ENCODE measurements around the gene PRSS56. TPM values are rescaled to one million over a fixed set of nuclear protein-coding genes. Genes with fewer than 3 reads are reported as not detected.

The PRSS56 gene
- total and polyA plus RNA-seq, 7 donors, result 0.82 to 5.0 (median 2.4) TPM

- DNase-seq, result no peak
- Histone ChIP-seq H3K4me3 (no peak overlapping the region), H3K27me3 (ENCODE audit: insufficient read depth in 3 of 3, low read length in 2 of 3) (peaks cover 0 to 35% (median 23%) of the 10 kb centered on the region in 3 donors), H3K4me1 (no peaks in the 10 kb centered on the region), H3K36me3 (ENCODE audit: insufficient read depth in 1 of 2, low read depth in 1 of 2) (no peaks in the 10 kb centered on the region), H3K27ac (no peak overlapping the region), H3K9me3 (no peaks in the 10 kb centered on the region)
- ATAC-seq, result no peak
- TF ChIP-seq CTCF (IDR thresholded peaks at IDR 0.05), result no peak
- WGBS, 3 donors, result 85 to 89% (median 89%) methylated on average over 24 to 30 of the region's 30 CpGs
- intact Hi-C loops (cut with DNase I), result no loop called here
Observed at GRCh38 chr2:232490221-232491138, 29.7 kb upstream of the PRSS56 start.

GRCh38 chr2:232491139-232491780 is 28.9 kb upstream of the PRSS56 start:
- ATAC-seq (no peak), DNase-seq (peak in 1 of 2 donors; percentile 41)
- no peak overlapping the region for H3K4me3 ChIP-seq
- no peaks in the 10 kb centered on the region for H3K4me1 ChIP-seq
- 86 to 96% (median 90%) methylated on average over 10 to 12 of the region's 12 CpGs for WGBS, 3 donors
- H3K9me3 ChIP-seq, result no peaks in the 10 kb centered on the region
- no peak overlapping the region for H3K27ac ChIP-seq
- peaks cover 0 to 28% (median 16%) of the 10 kb centered on the region in 3 donors for H3K27me3 ChIP-seq (ENCODE audit: insufficient read depth in 3 of 3, low read length in 2 of 3)
- H3K36me3 ChIP-seq (ENCODE audit: insufficient read depth in 1 of 2, low read depth in 1 of 2), result no peaks in the 10 kb centered on the region
- intact Hi-C loops (cut with DNase I), result no loop called here
- no peak for TF ChIP-seq CTCF (IDR thresholded peaks at IDR 0.05)

- H3K9me3 ChIP-seq, result no peaks in the 10 kb centered on the region
- H3K4me3 ChIP-seq, result no peak overlapping the region
- ATAC-seq (no peak), DNase-seq (peak in 1 of 2 donors; percentile 28)
- H3K36me3 ChIP-seq (ENCODE audit: insufficient read depth in 1 of 2, low read depth in 1 of 2), result no peaks in the 10 kb centered on the region
- H3K27ac ChIP-seq, result no peak overlapping the region
- H3K4me1 ChIP-seq, result no peaks in the 10 kb centered on the region
- intact Hi-C loops (cut with DNase I), result no loop called here
- 74 to 76% (median 75%) methylated on average over 8 of the region's 8 CpGs for WGBS, 3 donors
- TF ChIP-seq CTCF (IDR thresholded peaks at IDR 0.05), result no peak
- peaks cover 0 to 17% (median 6%) of the 10 kb centered on the region in 3 donors for H3K27me3 ChIP-seq (ENCODE audit: insufficient read depth in 3 of 3, low read length in 2 of 3)
Observed at GRCh38 chr2:232492236-232492848, 27.8 kb upstream of the PRSS56 start.

- Histone ChIP-seq H3K4me3 (no peak overlapping the region), H3K36me3 (ENCODE audit: insufficient read depth in 1 of 2, low read depth in 1 of 2) (no peaks in the 10 kb centered on the region), H3K4me1 (no peaks in the 10 kb centered on the region), H3K27me3 (ENCODE audit: insufficient read depth in 3 of 3, low read length in 2 of 3) (peaks cover 0 to 12% (median 2%) of the 10 kb centered on the region in 3 donors), H3K27ac (no peak overlapping the region), H3K9me3 (no peaks in the 10 kb centered on the region)
- DNase-seq, result peak in 1 of 2 donors; percentile 40
- intact Hi-C loops (cut with DNase I), result no loop called here
- WGBS, 3 donors, result 89 to 94% (median 89%) methylated on average over 24 of the region's 24 CpGs
- TF ChIP-seq CTCF (IDR thresholded peaks at IDR 0.05), result no peak
- no peak for ATAC-seq
Observed at GRCh38 chr2:232492963-232493700, 27.1 kb upstream of the PRSS56 start.

Data from psoas muscle (tissue), 8 donors.